Gastrocnemius medialis (tissue), 4 donors: Measurements from ENCODE around the gene VPS9D1.

Experiments used
- POLR2A ChIP-seq, 2 donors: fragments of 450-650 bp; IDR thresholded peaks; one replicate each; pipeline ENCODE4 v1.6.1; 2017; ENCODE audit warnings: antibody characterized with exemption in 2 of 2, mild to moderate bottlenecking in 2 of 2, moderate library complexity in 2 of 2
- TF ChIP-seq, protein P1 (sequence below), 5 experiments: fragments of 450-650 bp in 3 of 5; fragments of 200-600 bp in 2 of 5; sonication (generic) in 2 of 5; IDR thresholded peaks in 4 of 5; conservative IDR thresholded peaks in 1 of 5; 1 replicate in 4 of 5; 2 replicates in 1 of 5; pipeline ENCODE4 v1.5.1; 2016 to 2019; ENCODE audit warnings: antibody characterized with exemption in 5 of 5, mild to moderate bottlenecking in 3 of 5, moderate library complexity in 3 of 5

DNA sequence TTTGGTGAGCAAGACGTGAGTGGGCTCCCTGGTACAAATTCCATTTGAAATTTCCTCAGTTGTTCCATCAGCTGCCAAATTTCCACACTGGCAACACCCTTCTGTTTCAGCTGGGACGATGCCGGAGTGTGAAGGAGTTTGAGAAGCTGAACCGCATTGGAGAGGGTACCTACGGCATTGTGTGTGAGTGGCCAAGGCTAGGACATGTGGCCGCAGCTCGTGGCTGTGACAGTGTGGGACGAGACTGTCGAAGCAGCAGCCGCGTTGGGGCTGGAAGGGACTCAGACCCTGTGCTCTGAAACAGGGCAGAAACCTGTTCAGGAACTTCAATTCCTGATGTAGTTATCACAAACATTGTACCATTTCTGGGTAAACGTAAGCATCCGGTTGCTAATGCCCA, 31.6 kb downstream of the VPS9D1 start:
- TF ChIP-seq, protein P1, sequence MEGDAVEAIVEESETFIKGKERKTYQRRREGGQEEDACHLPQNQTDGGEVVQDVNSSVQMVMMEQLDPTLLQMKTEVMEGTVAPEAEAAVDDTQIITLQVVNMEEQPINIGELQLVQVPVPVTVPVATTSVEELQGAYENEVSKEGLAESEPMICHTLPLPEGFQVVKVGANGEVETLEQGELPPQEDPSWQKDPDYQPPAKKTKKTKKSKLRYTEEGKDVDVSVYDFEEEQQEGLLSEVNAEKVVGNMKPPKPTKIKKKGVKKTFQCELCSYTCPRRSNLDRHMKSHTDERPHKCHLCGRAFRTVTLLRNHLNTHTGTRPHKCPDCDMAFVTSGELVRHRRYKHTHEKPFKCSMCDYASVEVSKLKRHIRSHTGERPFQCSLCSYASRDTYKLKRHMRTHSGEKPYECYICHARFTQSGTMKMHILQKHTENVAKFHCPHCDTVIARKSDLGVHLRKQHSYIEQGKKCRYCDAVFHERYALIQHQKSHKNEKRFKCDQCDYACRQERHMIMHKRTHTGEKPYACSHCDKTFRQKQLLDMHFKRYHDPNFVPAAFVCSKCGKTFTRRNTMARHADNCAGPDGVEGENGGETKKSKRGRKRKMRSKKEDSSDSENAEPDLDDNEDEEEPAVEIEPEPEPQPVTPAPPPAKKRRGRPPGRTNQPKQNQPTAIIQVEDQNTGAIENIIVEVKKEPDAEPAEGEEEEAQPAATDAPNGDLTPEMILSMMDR (IDR thresholded peaks at IDR 0.05 in 4 of 5, conservative IDR thresholded peaks at IDR 0.05 in 1 of 5), result no peak
- TF ChIP-seq POLR2A (IDR thresholded peaks at IDR 0.05), result no peak
